BE2C (cell line): ENCODE measurements around the gene B4GALNT1.
"Not testable (repeated sequence)": the region's sequence is repeated elsewhere in the genome, so short reads cannot be mapped to it uniquely, and the experiment has no call there.

Source experiments
- DNase-seq: peaks from one replicate; pipeline ENCODE4 v3.0.0-alpha.2; 2020
- H3K27me3 ChIP-seq: fragments of 250-450 bp; sonication (Bioruptor Pico); 2 replicates; pipeline ENCODE4 v1.5.1; 2020; ENCODE audit warnings: mild to moderate bottlenecking
- H3K36me3 ChIP-seq: fragments of 250-450 bp; sonication (Bioruptor Pico); 2 replicates; pipeline ENCODE4 v1.5.1; 2020; ENCODE audit warnings: mild to moderate bottlenecking
- H3K4me1 ChIP-seq: fragments of 250-450 bp; sonication (Bioruptor Pico); 2 replicates; pipeline ENCODE4 v1.5.1; 2020
- H3K4me3 ChIP-seq: 2 replicates; pipeline ENCODE4 v1.5.1; 2011; ENCODE audit warnings: low read depth, low read length
- H3K9me3 ChIP-seq: fragments of 250-450 bp; sonication (Bioruptor Pico); 2 replicates; pipeline ENCODE4 v1.5.1; 2020
- TF ChIP-seq, protein P1 (sequence below): IDR thresholded peaks from 2 replicates; pipeline ENCODE4 v1.5.1; 2012; ENCODE audit warnings: mild to moderate bottlenecking, low read depth, low read length

B4GALNT1 gene

GRCh38 chr12:57620936-57621496 is 12.0 kb downstream of the B4GALNT1 start:
- Histone ChIP-seq H3K36me3 (peaks cover 1% of the 10 kb centered on the region; the same call in 1 of the 2 replicates), H3K27me3 (peaks cover 6% of the 10 kb centered on the region; the same call in 1 of the 2 replicates)

DNA sequence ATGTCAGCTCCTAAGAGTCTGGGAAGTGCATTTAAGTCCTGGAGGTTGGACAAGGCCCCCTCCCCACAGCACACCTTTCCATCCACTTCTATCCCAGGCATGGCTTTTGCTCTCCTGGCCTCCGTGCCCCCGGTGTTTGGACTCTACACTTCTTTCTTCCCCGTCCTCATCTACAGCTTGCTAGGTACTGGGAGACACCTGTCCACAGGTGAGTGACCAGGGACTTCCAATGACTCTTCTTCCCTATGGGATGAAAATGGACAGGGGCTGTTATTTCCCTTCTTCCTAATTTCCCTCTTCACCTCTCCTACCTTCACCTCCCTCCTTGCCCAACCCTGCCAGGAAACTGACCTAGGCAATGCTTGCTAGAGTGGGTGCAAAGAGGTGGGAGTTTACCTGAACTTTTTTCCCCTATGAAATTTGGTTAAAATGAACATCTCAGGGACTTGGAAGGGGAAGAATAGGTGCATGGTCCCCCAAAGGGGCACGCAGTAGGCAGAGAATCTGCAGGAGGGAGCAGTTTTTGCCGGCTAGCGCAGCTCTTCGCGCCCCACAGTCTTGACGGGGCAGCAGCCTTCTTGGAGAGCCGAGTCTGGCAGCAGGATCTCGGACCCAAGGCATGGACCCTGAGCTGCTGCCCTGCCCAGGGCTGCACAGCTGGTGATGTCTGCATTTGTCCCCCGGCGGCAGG is 12.6 kb downstream of the B4GALNT1 start:
- Histone ChIP-seq H3K36me3 (peaks cover 7% of the 10 kb centered on the region; the same call in 1 of the 2 replicates), H3K27me3 (peaks cover 6% of the 10 kb centered on the region; the same call in 1 of the 2 replicates), H3K4me1 (no peaks in the 10 kb centered on the region), H3K4me3 (no peak overlapping the region), H3K9me3 (no peaks in the 10 kb centered on the region)
- DNase-seq = no peak
- TF ChIP-seq, protein P1, sequence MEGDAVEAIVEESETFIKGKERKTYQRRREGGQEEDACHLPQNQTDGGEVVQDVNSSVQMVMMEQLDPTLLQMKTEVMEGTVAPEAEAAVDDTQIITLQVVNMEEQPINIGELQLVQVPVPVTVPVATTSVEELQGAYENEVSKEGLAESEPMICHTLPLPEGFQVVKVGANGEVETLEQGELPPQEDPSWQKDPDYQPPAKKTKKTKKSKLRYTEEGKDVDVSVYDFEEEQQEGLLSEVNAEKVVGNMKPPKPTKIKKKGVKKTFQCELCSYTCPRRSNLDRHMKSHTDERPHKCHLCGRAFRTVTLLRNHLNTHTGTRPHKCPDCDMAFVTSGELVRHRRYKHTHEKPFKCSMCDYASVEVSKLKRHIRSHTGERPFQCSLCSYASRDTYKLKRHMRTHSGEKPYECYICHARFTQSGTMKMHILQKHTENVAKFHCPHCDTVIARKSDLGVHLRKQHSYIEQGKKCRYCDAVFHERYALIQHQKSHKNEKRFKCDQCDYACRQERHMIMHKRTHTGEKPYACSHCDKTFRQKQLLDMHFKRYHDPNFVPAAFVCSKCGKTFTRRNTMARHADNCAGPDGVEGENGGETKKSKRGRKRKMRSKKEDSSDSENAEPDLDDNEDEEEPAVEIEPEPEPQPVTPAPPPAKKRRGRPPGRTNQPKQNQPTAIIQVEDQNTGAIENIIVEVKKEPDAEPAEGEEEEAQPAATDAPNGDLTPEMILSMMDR = no peak

More at GRCh38 chr12:57620936-57621496, 12.0 kb downstream of the B4GALNT1 start:
- no peaks in the 10 kb centered on the region for H3K4me1 ChIP-seq
- TF ChIP-seq, protein P1 = no peak
- peak overlapping the region; percentile 45 for H3K4me3 ChIP-seq
- no peaks in the 10 kb centered on the region for H3K9me3 ChIP-seq
- no peak for DNase-seq

DNA sequence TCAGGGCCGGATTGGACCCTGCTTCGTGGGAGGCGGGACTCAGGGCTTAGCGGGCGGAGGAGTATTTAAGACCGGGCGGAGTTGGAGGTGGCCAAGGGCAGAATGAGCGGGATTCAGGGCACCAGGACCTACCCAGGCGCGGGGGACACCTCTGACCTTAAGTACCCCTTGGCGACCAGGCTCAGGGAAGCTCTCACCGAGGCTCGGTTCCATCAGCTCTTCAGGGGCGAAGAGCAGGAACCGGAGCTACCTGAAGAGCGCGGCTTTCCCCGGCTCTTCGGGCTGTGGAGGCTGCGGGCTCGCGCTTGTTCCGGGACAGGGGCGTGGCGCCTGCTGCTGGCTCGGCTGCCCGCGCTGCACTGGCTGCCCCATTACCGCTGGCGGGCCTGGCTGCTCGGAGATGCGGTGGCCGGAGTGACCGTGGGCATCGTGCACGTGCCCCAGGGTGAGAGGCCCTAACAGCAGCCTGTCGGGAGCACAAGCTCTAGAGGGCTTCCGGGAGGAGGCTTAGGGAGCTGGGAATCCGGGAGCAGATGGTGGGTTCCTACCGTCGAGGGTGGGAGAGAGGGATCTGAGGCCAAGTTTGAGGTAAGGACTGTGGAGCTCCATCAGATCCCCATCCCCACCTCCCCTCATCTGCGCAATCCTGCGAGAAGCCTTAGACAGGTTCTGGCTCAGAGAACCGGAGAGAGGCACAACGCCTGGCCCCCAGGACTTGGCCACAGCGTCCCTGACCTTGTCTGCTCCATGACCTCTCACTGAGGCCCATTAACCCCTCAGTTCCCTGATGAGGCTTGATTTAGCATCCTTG is 13.4 kb downstream of the B4GALNT1 start:
- Histone ChIP-seq H3K36me3 (peaks cover 7% of the 10 kb centered on the region; the same call in 1 of the 2 replicates), H3K4me3 (no peak overlapping the region), H3K4me1 (no peaks in the 10 kb centered on the region), H3K27me3 (peaks cover 6% of the 10 kb centered on the region; the same call in 1 of the 2 replicates), H3K9me3 (no peaks in the 10 kb centered on the region)
- no peak for DNase-seq
- TF ChIP-seq, protein P1 = no peak

GRCh38 chr12:57618966-57619433 is 14.0 kb downstream of the B4GALNT1 start:
- DNase-seq = no peak
- H3K4me3 ChIP-seq = no peak overlapping the region
- TF ChIP-seq, protein P1 = no peak
- peaks cover 4% of the 10 kb centered on the region for H3K4me1 ChIP-seq
- peaks cover 6% of the 10 kb centered on the region; the same call in 1 of the 2 replicates for H3K27me3 ChIP-seq
- peaks cover 7% of the 10 kb centered on the region for H3K36me3 ChIP-seq
- H3K9me3 ChIP-seq = no peaks in the 10 kb centered on the region

GRCh38 chr12:57618431-57618830 is 14.6 kb downstream of the B4GALNT1 start:
- not testable (repeated sequence) for H3K4me1 ChIP-seq

DNA sequence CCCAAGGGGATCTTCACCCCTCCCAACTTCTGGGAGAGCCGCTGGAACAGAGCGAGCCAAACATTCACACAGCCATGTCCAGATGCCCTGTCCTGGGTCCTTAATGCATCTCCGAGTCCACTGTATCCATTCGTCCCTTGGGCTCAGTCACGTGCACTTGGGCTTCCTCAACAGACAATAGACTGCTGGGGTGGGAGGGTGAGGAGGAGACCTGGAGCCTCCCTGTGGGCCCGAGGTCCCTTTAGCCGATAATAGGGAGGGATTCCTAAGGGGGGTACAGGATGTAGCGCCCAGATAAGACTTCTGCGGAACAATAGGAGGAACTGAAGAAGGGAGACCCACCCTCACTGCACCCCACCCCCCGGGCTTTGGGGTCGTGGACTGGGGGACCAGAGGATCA is 15.1 kb downstream of the B4GALNT1 start:
- no peak for DNase-seq
- Histone ChIP-seq H3K4me3 (no peak overlapping the region), H3K36me3 (peaks cover 7% of the 10 kb centered on the region), H3K9me3 (no peaks in the 10 kb centered on the region), H3K27me3 (peaks cover 6% of the 10 kb centered on the region; the same call in 1 of the 2 replicates), H3K4me1 (peaks cover 7% of the 10 kb centered on the region)
- TF ChIP-seq, protein P1 = no peak

More at GRCh38 chr12:57618431-57618830, 14.6 kb downstream of the B4GALNT1 start:
- H3K9me3 ChIP-seq, DNase-seq, H3K27me3 ChIP-seq, H3K36me3 ChIP-seq, H3K4me3 ChIP-seq: not testable (repeated sequence)
